Keratinocyte (primary cell): ENCODE measurements around the gene TNFAIP2. TPM values are rescaled to one million over a fixed set of nuclear protein-coding genes. Genes with fewer than 3 reads are reported as not detected.

Experiments used
- DNase-seq: peaks from one replicate; pipeline ENCODE4 v3.0.0-alpha.2; 2011; ENCODE audit warnings: low read depth, missing footprints, low spot score
- FAIRE-seq: peaks from 2 replicates; lab custom pipeline; 2011; peaks lifted over from hg19 to GRCh38; lab: Jason Lieb, UNC
- H2AFZ ChIP-seq: 2 replicates; pipeline ENCODE4 v1.6.0; 2012; ENCODE audit warnings: low read length, control low read depth, inconsistent platforms; ENCODE audit not compliant: control insufficient read depth
- H3K27ac ChIP-seq: 2 replicates; pipeline ENCODE4 v1.5.1; 2011; ENCODE audit warnings: low read length; ENCODE audit not compliant: control insufficient read depth, insufficient read depth
- H3K27me3 ChIP-seq: 3 replicates; pipeline ENCODE4 v1.6.0; 2011; ENCODE audit warnings: low read length; ENCODE audit not compliant: control insufficient read depth, insufficient read depth; ENCODE audit errors: extremely low read depth
- H3K36me3 ChIP-seq, 2 experiments: 2 replicates in 1 of 2; 3 replicates in 1 of 2; pipeline ENCODE4 v1.5.1; 2011; ENCODE audit warnings: low read length in 2 of 2, mild to moderate bottlenecking in 1 of 2; ENCODE audit not compliant: control insufficient read depth in 2 of 2, insufficient read depth in 2 of 2; ENCODE audit errors: extremely low read depth in 1 of 2
- H3K4me1 ChIP-seq: 3 replicates; pipeline ENCODE4 v1.5.1; 2011; ENCODE audit warnings: low read length; ENCODE audit not compliant: control insufficient read depth, insufficient read depth; ENCODE audit errors: extremely low read depth
- H3K4me2 ChIP-seq: 3 replicates; pipeline ENCODE4 v1.6.0; 2011; ENCODE audit warnings: low read depth, low read length; ENCODE audit not compliant: control insufficient read depth, insufficient read depth; ENCODE audit errors: extremely low read depth
- H3K4me3 ChIP-seq, 3 experiments: fragments of 200-600 bp in 1 of 3; sonication (generic) in 1 of 3; 2 replicates in 2 of 3; 3 replicates in 1 of 3; pipeline ENCODE4 v1.5.1; 2011 to 2016; ENCODE audit warnings: low read length in 3 of 3, mild to moderate bottlenecking in 3 of 3, control low read depth in 2 of 3, inconsistent platforms in 1 of 3, low read depth in 1 of 3, mixed read lengths in 1 of 3, mixed run types in 1 of 3, moderate library complexity in 1 of 3; ENCODE audit not compliant: control insufficient read depth in 2 of 3, insufficient read depth in 2 of 3; ENCODE audit errors: extremely low read depth in 1 of 3
- H3K79me2 ChIP-seq: 2 replicates; pipeline ENCODE4 v1.6.0; 2012; ENCODE audit warnings: low read length; ENCODE audit not compliant: control insufficient read depth, insufficient read depth
- H3K9ac ChIP-seq: 3 replicates; pipeline ENCODE4 v1.6.0; 2011; ENCODE audit warnings: low read length; ENCODE audit not compliant: control insufficient read depth, insufficient read depth; ENCODE audit errors: extremely low read depth
- H3K9me1 ChIP-seq: 3 replicates; pipeline ENCODE4 v1.6.0; 2011; ENCODE audit warnings: low read length; ENCODE audit not compliant: control insufficient read depth, insufficient read depth; ENCODE audit errors: extremely low read depth
- H3K9me3 ChIP-seq: 2 replicates; pipeline ENCODE4 v1.5.1; 2012; ENCODE audit warnings: low read depth, low read length; ENCODE audit not compliant: control insufficient read depth
- H4K20me1 ChIP-seq: 3 replicates; pipeline ENCODE4 v1.6.0; 2011; ENCODE audit warnings: low read length; ENCODE audit not compliant: control insufficient read depth, insufficient read depth; ENCODE audit errors: extremely low read depth
- CTCF ChIP-seq, 3 experiments: IDR thresholded peaks in 1 of 3; conservative IDR thresholded peaks in 1 of 3; optimal IDR thresholded peaks in 1 of 3; 2 replicates in 2 of 3; 3 replicates in 1 of 3; pipeline versions ENCODE3 to v1.5.1; 2011; ENCODE audit warnings: low read length in 3 of 3, mild to moderate bottlenecking in 3 of 3, moderate library complexity in 2 of 3, control low read depth in 1 of 3, inconsistent platforms in 1 of 3; ENCODE audit not compliant: insufficient read depth in 2 of 3; ENCODE audit errors: extremely low read depth in 1 of 3
- EZH2 ChIP-seq: IDR thresholded peaks from one replicate; pipeline ENCODE4 v1.6.1; 2012; ENCODE audit warnings: inconsistent platforms, mild to moderate bottlenecking, low read length, moderate library complexity
- dilution Hi-C: fragments of 300-500 bp; cut with MboI; formaldehyde crosslinking; loops from one replicate; pipeline ENCODE4 v1.7.0; 2020; ENCODE audit warnings: low sequenced_read_pairs; ENCODE audit not compliant: extremely low pct_ligation_motif_present
- polyA plus RNA-seq, 5 experiments: library from polyadenylated mRNA; depleted of rRNA in 3 of 5; stranded (reverse) in 3 of 5; stranded (forward) in 1 of 5; unstranded in 1 of 5; fragments of >200 nt; gene quantifications; 1 replicate in 1 of 5; 2 replicates in 3 of 5; 3 replicates in 1 of 5; pipeline versions ENCODE4 v1.2.1 to v1.2.3, GENCODE V29; 2011 to 2012; ENCODE audit warnings: missing spikeins in 2 of 5, low read depth in 1 of 5, low replicate concordance in 1 of 5

TNFAIP2 gene
- polyA plus RNA-seq, 1 donor (not counting 4 experiments of a cell fraction or from before 2014, with no cell fraction given), result 0.71 TPM

GRCh38 chr14:103101257-103101962, 21.9 kb upstream of the TNFAIP2 start:
- H3K36me3 ChIP-seq, result no peaks in the 10 kb centered on the region
- no peak overlapping the region for H3K27ac ChIP-seq
- peaks cover 2% of the 10 kb centered on the region for H4K20me1 ChIP-seq
- FAIRE-seq (no peak), DNase-seq (no peak)
- no peaks in the 10 kb centered on the region for H3K9me1 ChIP-seq
- no peak overlapping the region for H3K4me2 ChIP-seq
- H3K9ac ChIP-seq, result no peak overlapping the region
- no peak overlapping the region for H2AFZ ChIP-seq
- H3K4me1 ChIP-seq, result peaks cover 2% of the 10 kb centered on the region
- no peaks in the 10 kb centered on the region for H3K79me2 ChIP-seq
- no peaks in the 10 kb centered on the region for H3K9me3 ChIP-seq
- dilution Hi-C loops, result no loop called here
- TF ChIP-seq EZH2, result no peak
- TF ChIP-seq CTCF (optimal IDR thresholded peaks at IDR 0.05 in 1 of 3, IDR thresholded peaks at IDR 0.05 in 1 of 3, conservative IDR thresholded peaks at IDR 0.05 in 1 of 3; ENCODE audit: extremely low read depth in 1 of 3, insufficient read depth in 2 of 3, low read length in 3 of 3), result no peak
- H3K4me3 ChIP-seq, result no peak overlapping the region
- H3K27me3 ChIP-seq, result peaks cover 60% of the 10 kb centered on the region

DNA sequence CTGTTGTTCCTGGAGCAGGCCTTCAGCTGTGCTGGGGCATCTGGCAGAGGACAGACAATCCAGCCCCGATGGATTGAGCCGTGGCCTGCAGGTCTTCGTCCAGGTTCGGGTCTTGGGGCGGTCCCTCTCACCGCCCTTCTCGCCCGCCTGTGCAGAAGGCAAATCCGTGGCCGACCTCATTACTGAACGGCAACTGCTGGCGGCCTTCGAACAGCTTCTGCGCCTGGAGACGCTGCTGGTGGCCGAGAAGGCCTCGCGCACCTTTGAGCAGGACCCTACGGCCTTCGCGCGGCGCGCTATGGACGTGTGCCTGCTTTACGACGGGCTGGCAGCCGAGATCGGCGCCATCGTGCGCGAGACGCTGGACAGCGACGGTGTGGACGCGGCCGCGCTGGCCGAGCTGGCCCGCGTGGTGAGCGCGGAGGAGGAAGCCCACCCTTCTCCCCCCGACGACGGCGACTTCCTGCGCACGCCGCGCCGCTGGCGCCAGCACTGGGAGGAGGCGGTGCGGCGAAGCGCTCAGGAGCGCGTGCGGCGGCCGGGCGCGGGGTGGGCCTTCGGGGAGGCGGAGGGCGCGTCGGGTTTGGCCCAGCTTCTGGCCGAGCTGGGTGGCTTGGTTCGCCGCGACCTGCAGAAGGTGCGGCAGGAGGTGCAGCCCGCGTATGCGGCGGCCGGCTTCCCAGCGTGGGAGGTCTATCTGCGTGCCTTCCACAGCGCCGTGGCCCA, 21.1 kb upstream of the TNFAIP2 start:
- Histone ChIP-seq H3K4me1 (peaks cover 2% of the 10 kb centered on the region), H4K20me1 (peaks cover 2% of the 10 kb centered on the region), H3K9ac (no peak overlapping the region), H3K9me3 (no peaks in the 10 kb centered on the region), H3K4me2 (no peak overlapping the region), H3K27me3 (peaks cover 59% of the 10 kb centered on the region), H3K27ac (no peak overlapping the region), H3K9me1 (no peaks in the 10 kb centered on the region), H3K36me3 (no peaks in the 10 kb centered on the region), H3K79me2 (no peaks in the 10 kb centered on the region), H3K4me3 (no peak overlapping the region), H2AFZ (no peak overlapping the region)
- FAIRE-seq (no peak), DNase-seq (no peak)
- TF ChIP-seq EZH2 (no peak), CTCF (optimal IDR thresholded peaks at IDR 0.05 in 1 of 3, IDR thresholded peaks at IDR 0.05 in 1 of 3, conservative IDR thresholded peaks at IDR 0.05 in 1 of 3; ENCODE audit: extremely low read depth in 1 of 3, insufficient read depth in 2 of 3, low read length in 3 of 3) (no peak)
- dilution Hi-C loops, result no loop called here
